ENCODE measurements around the gene NVL.

The NVL gene

GRCh38 chr1:224274970-224275626 lies 54.9 kb downstream of the NVL start:
- TF ChIP-seq TAF1 (IDR thresholded peaks at IDR 0.05; ENCODE audit: borderline replicate concordance, insufficient read depth, low read length) (no peak), REST (IDR thresholded peaks at IDR 0.05; ENCODE audit: insufficient read depth in 1 of 2, low read depth in 2 of 2, low read length in 2 of 2) (no peak), SIN3A (IDR thresholded peaks at IDR 0.05; ENCODE audit: borderline replicate concordance, insufficient read depth, low read length) (no peak), FOXP2 (optimal IDR thresholded peaks at IDR 0.05; ENCODE audit: borderline replicate concordance, extremely low read depth, extremely low read length, insufficient read depth) (no peak), POLR2AphosphoS5 (IDR thresholded peaks at IDR 0.05; ENCODE audit: low read depth, low read length) (no peak)

GRCh38 chr1:224273641-224274040 lies 56.3 kb downstream of the NVL start:
- TF ChIP-seq POLR2AphosphoS5 (IDR thresholded peaks at IDR 0.05; ENCODE audit: low read depth, low read length) (no peak), REST (IDR thresholded peaks at IDR 0.05; ENCODE audit: insufficient read depth in 1 of 2, low read depth in 2 of 2, low read length in 2 of 2) (no peak), TAF1 (IDR thresholded peaks at IDR 0.05; ENCODE audit: borderline replicate concordance, insufficient read depth, low read length) (no peak), FOXP2 (optimal IDR thresholded peaks at IDR 0.05; ENCODE audit: borderline replicate concordance, extremely low read depth, extremely low read length, insufficient read depth) (no peak), SIN3A (IDR thresholded peaks at IDR 0.05; ENCODE audit: borderline replicate concordance, insufficient read depth, low read length) (no peak)

- no peak for TF ChIP-seq FOXP2 (optimal IDR thresholded peaks at IDR 0.05; ENCODE audit: borderline replicate concordance, extremely low read depth, extremely low read length, insufficient read depth)
- no peak for TF ChIP-seq POLR2AphosphoS5 (IDR thresholded peaks at IDR 0.05; ENCODE audit: low read depth, low read length)
- TF ChIP-seq TAF1 (IDR thresholded peaks at IDR 0.05; ENCODE audit: borderline replicate concordance, insufficient read depth, low read length), result no peak
- TF ChIP-seq SIN3A (IDR thresholded peaks at IDR 0.05; ENCODE audit: borderline replicate concordance, insufficient read depth, low read length), result no peak
- no peak for TF ChIP-seq REST (IDR thresholded peaks at IDR 0.05; ENCODE audit: insufficient read depth in 1 of 2, low read depth in 2 of 2, low read length in 2 of 2)
These were observed 58.9 kb downstream of the NVL start for GRCh38 chr1:224271106-224271505.

GRCh38 chr1:224267925-224268324 lies 62.0 kb downstream of the NVL start:
- no peak for TF ChIP-seq POLR2AphosphoS5 (IDR thresholded peaks at IDR 0.05; ENCODE audit: low read depth, low read length)

- TF ChIP-seq SIN3A (IDR thresholded peaks at IDR 0.05; ENCODE audit: borderline replicate concordance, insufficient read depth, low read length) (no peak), FOXP2 (optimal IDR thresholded peaks at IDR 0.05; ENCODE audit: borderline replicate concordance, extremely low read depth, extremely low read length, insufficient read depth) (no peak), TAF1 (IDR thresholded peaks at IDR 0.05; ENCODE audit: borderline replicate concordance, insufficient read depth, low read length) (no peak), REST (IDR thresholded peaks at IDR 0.05; ENCODE audit: insufficient read depth in 1 of 2, low read depth in 2 of 2, low read length in 2 of 2) (no peak), POLR2AphosphoS5 (IDR thresholded peaks at IDR 0.05; ENCODE audit: low read depth, low read length) (no peak)
These were observed 62.8 kb downstream of the NVL start for GRCh38 chr1:224266915-224267856.
